ENCODE measurements around the gene GBP5. TPM values are rescaled to one million over a fixed set of nuclear protein-coding genes. Genes with fewer than 3 reads are reported as not detected.

GBP5 gene
- total RNA-seq, 5 donors from 2014 or later (not counting 1 experiment from before 2014, with no cell fraction given) = 46.8 to 165 (median 116) TPM

DNA sequence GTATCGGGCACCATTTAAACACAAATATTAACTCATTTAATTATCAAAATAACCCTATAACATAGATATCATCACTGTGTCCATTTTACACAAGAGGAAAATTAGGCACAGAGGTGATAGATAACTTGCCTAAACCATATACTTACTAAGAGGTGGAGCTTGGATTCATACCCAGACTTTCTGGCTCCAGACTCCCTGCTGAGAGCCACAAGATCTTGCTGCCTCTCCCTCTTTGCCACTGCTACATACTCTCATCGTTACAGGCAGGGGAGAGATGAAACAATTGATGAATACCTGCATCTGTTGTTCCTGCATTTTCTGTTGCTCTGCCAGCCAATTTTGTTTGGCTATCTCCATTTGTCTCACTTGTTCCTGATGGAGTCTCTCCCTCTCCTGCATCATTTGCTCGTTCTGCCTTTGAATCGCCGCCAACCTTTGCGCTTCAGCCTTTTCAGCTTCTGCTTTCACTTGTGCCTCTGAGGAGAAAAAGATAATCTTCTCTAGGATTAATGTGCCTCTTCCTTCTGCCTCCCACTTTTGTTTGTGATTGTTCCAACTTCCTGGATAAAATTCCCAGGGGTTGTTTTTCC is 10.6 kb downstream of the GBP5 start:
- peaks cover 61 to 79% (median 78%) of the 10 kb centered on the region in 3 donors for H3K4me1 Mint-ChIP-seq
- Histone ChIP-seq H3K36me3 (ENCODE audit: control insufficient read depth in 2 of 2, extremely low read depth in 1 of 2, insufficient read depth in 1 of 2, low read length in 1 of 2) (peaks cover 0 to 55% of the 10 kb centered on the region in 2 donors), H3K27ac (ENCODE audit: low read length) (peak overlapping the region; percentile 28), H3K4me1 (ENCODE audit: control insufficient read depth in 1 of 2, extremely low read depth in 1 of 2, insufficient read depth in 2 of 2, low read length in 2 of 2) (peaks cover 17 to 35% of the 10 kb centered on the region in 2 experiments), H3K9me3 (no peaks in the 10 kb centered on the region), H3K27me3 (replicated peaks in 1 of 2; ENCODE audit: control insufficient read depth in 2 of 2, extremely low read depth in 1 of 2, insufficient read depth in 2 of 2, low read length in 1 of 2) (no peaks in the 10 kb centered on the region), H3K4me3 (ENCODE audit: control insufficient read depth in 1 of 2, extremely low read depth in 1 of 2, low read length in 1 of 2) (no peak overlapping the region)
- ChIA-PET POLR2A (no interaction called here), CTCF (no interaction called here)
- peaks cover 60% of the 10 kb centered on the region for H3K36me3 Mint-ChIP-seq
- no CpG with 5 or more reads among the region's 6 CpGs for WGBS (ENCODE audit: insufficient coverage)
- peak overlapping the region; percentile 85 to 90 for H3K27ac Mint-ChIP-seq
- no peaks in the 10 kb centered on the region for H3K27me3 Mint-ChIP-seq
- peaks cover 0 to 6% (median 0%) of the 10 kb centered on the region in 3 donors for H3K9me3 Mint-ChIP-seq
- ATAC-seq (replicated peaks in 1 of 4) (no peak), DNase-seq (no peak)
- H3K4me3 Mint-ChIP-seq = peak overlapping the region in 2 of 3 donors; percentile 51 to 71

DNA sequence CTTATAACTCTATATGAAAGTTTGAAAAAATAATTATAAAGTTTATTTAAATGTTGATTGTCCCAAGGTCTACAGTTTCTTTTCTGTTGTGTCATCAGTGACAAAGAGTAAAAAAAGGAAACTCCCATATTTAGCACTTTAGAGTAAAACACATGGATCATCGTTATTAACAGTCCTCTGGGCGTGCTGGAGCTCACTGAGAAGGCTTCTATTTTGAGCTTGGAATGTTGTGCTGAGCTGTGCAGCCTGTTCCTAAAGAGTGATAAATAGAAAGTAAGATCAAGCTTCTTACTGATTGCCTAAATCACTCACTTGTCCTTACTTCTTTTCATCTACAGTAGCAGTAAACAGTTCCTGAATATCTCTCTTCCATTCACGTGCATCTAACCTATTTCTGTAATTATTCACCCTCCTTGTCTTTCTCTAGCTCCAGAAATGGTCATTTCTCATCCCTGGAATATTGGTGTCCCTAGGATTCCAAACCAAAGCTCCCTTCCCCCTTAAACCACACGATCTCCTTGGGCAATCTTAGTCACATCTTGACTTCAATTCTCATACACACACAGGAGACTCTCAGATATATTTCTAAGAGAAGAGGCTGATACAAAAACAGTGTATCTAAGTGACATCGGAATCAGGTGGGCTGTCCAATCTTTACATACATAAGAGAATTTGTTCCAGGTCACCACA is 11.9 kb downstream of the GBP5 start:
- POLR2A ChIA-PET = interaction anchor here in 1 of 2 donors (1.0 kb wide), 1 partner anchor 12 kb away, joined by 3 read pairs; the partner anchor contains the start of gene GBP5
- Histone ChIP-seq H3K27ac (ENCODE audit: low read length) (peak overlapping the region; percentile 44), H3K27me3 (replicated peaks in 1 of 2; ENCODE audit: control insufficient read depth in 2 of 2, extremely low read depth in 1 of 2, insufficient read depth in 2 of 2, low read length in 1 of 2) (no peaks in the 10 kb centered on the region), H3K36me3 (ENCODE audit: control insufficient read depth in 2 of 2, extremely low read depth in 1 of 2, insufficient read depth in 1 of 2, low read length in 1 of 2) (peaks cover 0 to 44% of the 10 kb centered on the region in 2 donors), H3K4me3 (ENCODE audit: control insufficient read depth in 1 of 2, extremely low read depth in 1 of 2, low read length in 1 of 2) (no peak overlapping the region), H3K9me3 (no peaks in the 10 kb centered on the region), H3K4me1 (ENCODE audit: control insufficient read depth in 1 of 2, extremely low read depth in 1 of 2, insufficient read depth in 2 of 2, low read length in 2 of 2) (peaks cover 17 to 36% of the 10 kb centered on the region in 2 experiments)
- DNase-seq (no peak), ATAC-seq (replicated peaks in 1 of 4) (no peak)
- H3K4me3 Mint-ChIP-seq = peak overlapping the region; percentile 5 to 71 (median 70)
- peak overlapping the region; percentile 90 to 91 for H3K27ac Mint-ChIP-seq
- CTCF ChIA-PET = interaction anchor here in 1 of 2 donors (0.5 kb wide), 1 partner anchor 544 kb away, joined by 3 read pairs; no protein-coding TSS in a partner anchor
- H3K4me1 Mint-ChIP-seq = peaks cover 66 to 72% (median 69%) of the 10 kb centered on the region in 3 donors
- H3K36me3 Mint-ChIP-seq = peaks cover 56% of the 10 kb centered on the region
- H3K27me3 Mint-ChIP-seq = no peaks in the 10 kb centered on the region
- H3K9me3 Mint-ChIP-seq = peaks cover 0 to 9% (median 0%) of the 10 kb centered on the region in 3 donors
- WGBS (ENCODE audit: insufficient coverage) = 70% methylated on average over 1 of the region's 5 CpGs

DNA sequence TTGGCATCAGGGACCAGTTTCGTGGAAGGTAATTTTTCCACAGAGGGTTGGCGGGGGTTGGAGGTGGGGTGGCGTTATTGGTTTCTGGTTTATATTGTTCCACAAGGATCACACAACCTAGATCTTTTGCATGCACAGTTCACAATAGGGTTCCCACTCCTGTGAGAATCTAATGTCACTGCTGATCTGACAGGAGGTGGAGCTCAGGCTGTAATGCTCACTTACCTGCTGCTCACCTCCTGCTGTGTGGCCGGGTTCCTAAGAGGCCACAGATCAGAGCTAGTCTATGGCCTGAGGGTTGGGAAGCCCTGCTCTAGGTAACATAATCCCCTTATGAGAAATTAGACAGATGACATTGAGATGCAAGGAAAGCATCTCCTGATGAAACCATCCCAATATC is 12.6 kb downstream of the GBP5 start:
- ATAC-seq (replicated peaks in 1 of 4) = peak in 3 of 4 experiments; percentile 30 to 34 (median 30)
- H3K4me1 Mint-ChIP-seq = peaks cover 66 to 71% (median 68%) of the 10 kb centered on the region in 3 donors
- H3K27ac Mint-ChIP-seq = peak overlapping the region; percentile 90 to 91
- DNase-seq = no peak
- Histone ChIP-seq H3K27me3 (replicated peaks in 1 of 2; ENCODE audit: control insufficient read depth in 2 of 2, extremely low read depth in 1 of 2, insufficient read depth in 2 of 2, low read length in 1 of 2) (no peaks in the 10 kb centered on the region), H3K27ac (ENCODE audit: low read length) (peak overlapping the region; percentile 63), H3K36me3 (ENCODE audit: control insufficient read depth in 2 of 2, extremely low read depth in 1 of 2, insufficient read depth in 1 of 2, low read length in 1 of 2) (peaks cover 0 to 40% of the 10 kb centered on the region in 2 donors), H3K4me1 (ENCODE audit: control insufficient read depth in 1 of 2, extremely low read depth in 1 of 2, insufficient read depth in 2 of 2, low read length in 2 of 2) (peaks cover 17 to 36% of the 10 kb centered on the region in 2 experiments), H3K9me3 (no peaks in the 10 kb centered on the region), H3K4me3 (ENCODE audit: control insufficient read depth in 1 of 2, extremely low read depth in 1 of 2, low read length in 1 of 2) (peak overlapping the region in 1 of 2 donors; percentile 0)
- peaks cover 56% of the 10 kb centered on the region for H3K36me3 Mint-ChIP-seq
- ChIA-PET CTCF (interaction anchor here (0.6 to 1.1 kb wide), 2 partner anchors 15 to 339 kb away, joined by 3 read pairs; no protein-coding TSS in a partner anchor), POLR2A (interaction anchor here in 1 of 2 donors (0.6 kb wide), 1 partner anchor 230 kb away, joined by 4 read pairs; no protein-coding TSS in a partner anchor)
- H3K4me3 Mint-ChIP-seq = peak overlapping the region; percentile 40 to 70 (median 59)
- WGBS (ENCODE audit: insufficient coverage) = no CpG with 5 or more reads among the region's 4 CpGs
- H3K9me3 Mint-ChIP-seq = peaks cover 0 to 9% (median 0%) of the 10 kb centered on the region in 3 donors
- H3K27me3 Mint-ChIP-seq = no peaks in the 10 kb centered on the region

DNA sequence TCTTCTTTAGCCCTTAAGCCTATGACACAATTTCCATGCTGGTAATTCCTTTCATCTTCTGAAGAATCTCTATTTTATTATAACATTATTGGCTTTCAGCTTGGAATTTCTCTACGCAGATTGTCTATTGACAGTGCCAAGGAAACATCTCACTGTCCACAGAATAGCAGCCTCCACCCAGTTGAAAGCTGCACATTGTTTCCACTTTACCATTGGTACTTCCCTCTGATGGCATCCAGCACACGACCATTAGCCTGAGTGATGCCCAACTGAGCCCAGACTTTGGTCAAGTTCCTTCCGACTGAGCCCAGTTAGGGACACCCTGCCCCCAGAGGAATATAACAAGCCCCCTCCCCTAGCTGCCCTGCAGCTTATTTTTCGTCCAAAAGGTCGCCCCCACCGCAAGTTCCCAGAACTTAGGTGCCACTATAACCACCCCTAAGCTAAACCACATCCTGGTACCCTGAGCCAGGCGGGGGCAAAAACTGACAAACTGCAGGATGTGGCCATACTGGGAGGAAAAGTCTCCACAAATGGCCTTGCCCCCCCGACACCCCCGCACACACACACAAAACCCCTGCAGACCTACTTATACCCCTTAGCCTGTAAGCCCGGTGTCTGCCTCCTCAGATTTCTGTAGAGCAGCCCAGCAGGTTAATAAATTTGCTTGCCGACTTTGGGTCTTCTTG is 13.2 kb downstream of the GBP5 start:
- peak overlapping the region; percentile 90 to 91 for H3K27ac Mint-ChIP-seq
- ChIA-PET CTCF (interaction anchor here (0.6 to 1.1 kb wide), 3 partner anchors 15 to 340 kb away, joined by 3 to 5 read pairs (median 3); no protein-coding TSS in a partner anchor), POLR2A (interaction anchor here (0.5 to 1.5 kb wide), 4 partner anchors 13 to 229 kb away, joined by 3 to 7 read pairs (median 4); partner anchors contain the start of gene GBP5 (in 1 of the 2))
- Histone ChIP-seq H3K27me3 (replicated peaks in 1 of 2; ENCODE audit: control insufficient read depth in 2 of 2, extremely low read depth in 1 of 2, insufficient read depth in 2 of 2, low read length in 1 of 2) (no peaks in the 10 kb centered on the region), H3K4me1 (ENCODE audit: control insufficient read depth in 1 of 2, extremely low read depth in 1 of 2, insufficient read depth in 2 of 2, low read length in 2 of 2) (peaks cover 17 to 33% of the 10 kb centered on the region in 2 experiments), H3K9me3 (no peaks in the 10 kb centered on the region), H3K4me3 (ENCODE audit: control insufficient read depth in 1 of 2, extremely low read depth in 1 of 2, low read length in 1 of 2) (peak overlapping the region; percentile 0 to 25), H3K36me3 (ENCODE audit: control insufficient read depth in 2 of 2, extremely low read depth in 1 of 2, insufficient read depth in 1 of 2, low read length in 1 of 2) (peaks cover 0 to 34% of the 10 kb centered on the region in 2 donors), H3K27ac (ENCODE audit: low read length) (peak overlapping the region; percentile 63)
- peaks cover 0 to 9% (median under 1%) of the 10 kb centered on the region in 3 donors for H3K9me3 Mint-ChIP-seq
- 8% methylated on average over 11 of the region's 11 CpGs for WGBS (ENCODE audit: insufficient coverage)
- ATAC-seq (replicated peaks in 1 of 4) (peak; percentile 69 to 85 (median 82)), DNase-seq (peak in 32 of 35 experiments; percentile 8 to 60 (median 43))
- H3K4me1 Mint-ChIP-seq = peaks cover 61 to 66% (median 62%) of the 10 kb centered on the region in 3 donors
- peak overlapping the region; percentile 40 to 70 (median 59) for H3K4me3 Mint-ChIP-seq
- peaks cover 55% of the 10 kb centered on the region for H3K36me3 Mint-ChIP-seq
- no peaks in the 10 kb centered on the region for H3K27me3 Mint-ChIP-seq

DNA sequence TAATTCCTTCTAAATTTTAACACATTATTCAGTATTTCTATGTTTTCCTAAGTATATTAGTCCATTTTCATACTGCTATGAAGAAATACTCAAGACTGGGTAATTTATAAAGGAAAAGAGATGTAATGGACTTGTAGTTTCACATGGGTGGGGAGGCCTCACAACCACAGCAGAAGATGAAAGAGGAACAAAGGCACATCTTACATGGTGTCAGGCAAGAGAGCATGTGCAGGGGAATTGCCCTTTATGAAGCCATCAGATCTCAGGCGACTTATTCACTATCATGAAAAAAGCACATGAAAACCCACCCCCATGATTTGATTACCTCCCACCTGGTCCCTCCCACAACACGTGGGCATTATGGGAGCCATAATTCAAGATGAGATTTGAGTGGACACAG is 15.6 kb downstream of the GBP5 start:
- no peak for DNase-seq
- H3K4me1 ChIP-seq (ENCODE audit: control insufficient read depth in 1 of 2, extremely low read depth in 1 of 2, insufficient read depth in 2 of 2, low read length in 2 of 2) = peaks cover 17 to 24% of the 10 kb centered on the region in 2 experiments
- peaks cover 51% of the 10 kb centered on the region for H3K36me3 Mint-ChIP-seq
- H3K4me3 Mint-ChIP-seq = no peak overlapping the region
- WGBS (ENCODE audit: insufficient coverage) = no CpG with 5 or more reads among the region's 2 CpGs
- ATAC-seq (replicated peaks in 1 of 4) = no peak
- H3K9me3 ChIP-seq = no peaks in the 10 kb centered on the region
- H3K4me1 Mint-ChIP-seq = peaks cover 48 to 58% (median 53%) of the 10 kb centered on the region in 3 donors
- no peaks in the 10 kb centered on the region for H3K27me3 Mint-ChIP-seq
- H3K9me3 Mint-ChIP-seq = peaks cover 0 to 23% (median 9%) of the 10 kb centered on the region in 3 donors
- H3K27ac Mint-ChIP-seq = peak overlapping the region; percentile 39 to 74
- H3K4me3 ChIP-seq (ENCODE audit: control insufficient read depth in 1 of 2, extremely low read depth in 1 of 2, low read length in 1 of 2) = no peak overlapping the region
- H3K27me3 ChIP-seq (replicated peaks in 1 of 2; ENCODE audit: control insufficient read depth in 2 of 2, extremely low read depth in 1 of 2, insufficient read depth in 2 of 2, low read length in 1 of 2) = no peaks in the 10 kb centered on the region
- POLR2A ChIA-PET = interaction anchor here in 1 of 2 donors (0.7 kb wide), 1 partner anchor 57 kb away, joined by 3 read pairs; no protein-coding TSS in a partner anchor
- CTCF ChIA-PET = interaction anchor here in 1 of 2 donors (1.2 kb wide), 1 partner anchor 15 kb away, joined by 7 read pairs; the partner anchor contains the start of gene GBP5
- peak overlapping the region; percentile 20 for H3K27ac ChIP-seq (ENCODE audit: low read length)
- peaks cover 0 to 10% of the 10 kb centered on the region in 2 donors for H3K36me3 ChIP-seq (ENCODE audit: control insufficient read depth in 2 of 2, extremely low read depth in 1 of 2, insufficient read depth in 1 of 2, low read length in 1 of 2)

Data from T-cell (primary cell).